RWPE2 (cell line): ENCODE measurements around the gene MAPK1.

ENCODE experiments used
- ATAC-seq: fragments of 200-7000 bp; cut with Tn5 transposase; 3 replicates; pipeline ENCODE4 v1.9.1; 2021; ENCODE audit warnings: low read depth
- DNase-seq: peaks from one replicate; pipeline ENCODE4 v3.0.0-alpha.2; 2020; ENCODE audit warnings: low spot score
- H3K27ac ChIP-seq: fragments of 450-650 bp; 2 replicates; pipeline ENCODE4 v1.5.1; 2017; ENCODE audit warnings: mild to moderate bottlenecking; ENCODE audit not compliant: poor library complexity, severe bottlenecking
- H3K27me3 ChIP-seq: fragments of 250-450 bp; sonication (Bioruptor Pico); 2 replicates; pipeline ENCODE4 v1.5.1; 2021; ENCODE audit warnings: mild to moderate bottlenecking, moderate library complexity; ENCODE audit not compliant: insufficient read depth, poor library complexity, severe bottlenecking
- H3K36me3 ChIP-seq: fragments of 250-450 bp; sonication (Bioruptor Pico); 2 replicates; pipeline ENCODE4 v1.5.1; 2020; ENCODE audit warnings: low read depth, mild to moderate bottlenecking, moderate library complexity
- H3K4me1 ChIP-seq: fragments of 250-450 bp; sonication (Bioruptor Pico); 2 replicates; pipeline ENCODE4 v1.5.1; 2021; ENCODE audit warnings: mild to moderate bottlenecking, moderate library complexity; ENCODE audit not compliant: insufficient read depth, poor library complexity, severe bottlenecking
- H3K4me3 ChIP-seq: fragments of 250-450 bp; sonication (Bioruptor Pico); 2 replicates; pipeline ENCODE4 v1.5.1; 2021; ENCODE audit warnings: mild to moderate bottlenecking, moderate library complexity; ENCODE audit not compliant: severe bottlenecking
- H3K9me3 ChIP-seq: fragments of 250-450 bp; sonication (Bioruptor Pico); 2 replicates; pipeline ENCODE4 v1.5.1; 2021; ENCODE audit warnings: mild to moderate bottlenecking, moderate library complexity; ENCODE audit not compliant: severe bottlenecking
- TF ChIP-seq, protein P1 (sequence below): fragments of 450-650 bp; IDR thresholded peaks from one replicate; pipeline ENCODE4 v1.5.1; 2017; ENCODE audit warnings: mild to moderate bottlenecking, moderate library complexity; ENCODE audit not compliant: poor library complexity, severe bottlenecking

MAPK1 gene

DNA sequence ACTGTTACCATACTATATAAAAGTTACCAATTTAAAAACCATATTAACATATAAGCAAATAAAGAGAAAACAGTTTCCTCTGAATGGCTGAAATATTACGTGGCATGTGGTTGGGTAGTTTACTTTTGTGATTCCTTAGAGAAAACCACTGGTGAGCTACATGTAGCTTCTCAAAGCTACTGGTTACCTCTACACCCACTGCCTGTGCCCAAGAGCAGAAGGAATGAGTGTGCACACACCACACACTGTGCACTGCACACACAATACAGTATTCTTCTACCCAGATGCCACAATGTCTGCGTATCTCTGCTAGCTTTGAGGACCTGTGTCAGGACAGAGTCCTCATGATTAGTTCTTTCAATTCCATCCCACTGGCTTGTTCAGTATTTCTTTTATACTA is 106.4 kb downstream of the MAPK1 start:
- peaks cover under 1% of the 10 kb centered on the region for H3K4me1 ChIP-seq
- H3K36me3 ChIP-seq, result peaks cover 42% of the 10 kb centered on the region
- DNase-seq (no peak), ATAC-seq (0 out of 3 replicates have a peak, but pooled peaks have one; percentile 21)
- TF ChIP-seq, protein P1, sequence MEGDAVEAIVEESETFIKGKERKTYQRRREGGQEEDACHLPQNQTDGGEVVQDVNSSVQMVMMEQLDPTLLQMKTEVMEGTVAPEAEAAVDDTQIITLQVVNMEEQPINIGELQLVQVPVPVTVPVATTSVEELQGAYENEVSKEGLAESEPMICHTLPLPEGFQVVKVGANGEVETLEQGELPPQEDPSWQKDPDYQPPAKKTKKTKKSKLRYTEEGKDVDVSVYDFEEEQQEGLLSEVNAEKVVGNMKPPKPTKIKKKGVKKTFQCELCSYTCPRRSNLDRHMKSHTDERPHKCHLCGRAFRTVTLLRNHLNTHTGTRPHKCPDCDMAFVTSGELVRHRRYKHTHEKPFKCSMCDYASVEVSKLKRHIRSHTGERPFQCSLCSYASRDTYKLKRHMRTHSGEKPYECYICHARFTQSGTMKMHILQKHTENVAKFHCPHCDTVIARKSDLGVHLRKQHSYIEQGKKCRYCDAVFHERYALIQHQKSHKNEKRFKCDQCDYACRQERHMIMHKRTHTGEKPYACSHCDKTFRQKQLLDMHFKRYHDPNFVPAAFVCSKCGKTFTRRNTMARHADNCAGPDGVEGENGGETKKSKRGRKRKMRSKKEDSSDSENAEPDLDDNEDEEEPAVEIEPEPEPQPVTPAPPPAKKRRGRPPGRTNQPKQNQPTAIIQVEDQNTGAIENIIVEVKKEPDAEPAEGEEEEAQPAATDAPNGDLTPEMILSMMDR, result no peak
- no peak overlapping the region for H3K27ac ChIP-seq
- no peak overlapping the region for H3K4me3 ChIP-seq
- H3K27me3 ChIP-seq, result no peaks in the 10 kb centered on the region
- peaks cover 3% of the 10 kb centered on the region for H3K9me3 ChIP-seq

DNA sequence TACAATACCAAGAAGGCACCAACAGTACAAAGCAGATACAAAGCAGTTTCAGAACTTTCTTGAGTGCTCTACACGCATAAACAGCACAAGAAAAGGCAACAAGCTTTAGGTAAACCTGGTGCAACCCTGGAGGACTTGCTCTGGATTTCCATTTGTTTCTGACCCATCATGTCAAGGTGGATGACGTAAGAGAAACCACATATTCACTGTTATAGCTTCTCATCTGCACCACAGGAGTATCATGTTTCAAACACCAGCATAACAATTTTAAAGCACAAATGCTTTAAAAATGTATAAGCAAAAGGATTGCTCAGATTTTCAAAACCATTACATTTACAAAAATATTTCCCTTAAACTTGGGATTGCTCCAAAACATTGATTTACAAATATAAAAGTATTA is 106.8 kb downstream of the MAPK1 start:
- peaks cover 38% of the 10 kb centered on the region for H3K36me3 ChIP-seq
- DNase-seq, result no peak

DNA sequence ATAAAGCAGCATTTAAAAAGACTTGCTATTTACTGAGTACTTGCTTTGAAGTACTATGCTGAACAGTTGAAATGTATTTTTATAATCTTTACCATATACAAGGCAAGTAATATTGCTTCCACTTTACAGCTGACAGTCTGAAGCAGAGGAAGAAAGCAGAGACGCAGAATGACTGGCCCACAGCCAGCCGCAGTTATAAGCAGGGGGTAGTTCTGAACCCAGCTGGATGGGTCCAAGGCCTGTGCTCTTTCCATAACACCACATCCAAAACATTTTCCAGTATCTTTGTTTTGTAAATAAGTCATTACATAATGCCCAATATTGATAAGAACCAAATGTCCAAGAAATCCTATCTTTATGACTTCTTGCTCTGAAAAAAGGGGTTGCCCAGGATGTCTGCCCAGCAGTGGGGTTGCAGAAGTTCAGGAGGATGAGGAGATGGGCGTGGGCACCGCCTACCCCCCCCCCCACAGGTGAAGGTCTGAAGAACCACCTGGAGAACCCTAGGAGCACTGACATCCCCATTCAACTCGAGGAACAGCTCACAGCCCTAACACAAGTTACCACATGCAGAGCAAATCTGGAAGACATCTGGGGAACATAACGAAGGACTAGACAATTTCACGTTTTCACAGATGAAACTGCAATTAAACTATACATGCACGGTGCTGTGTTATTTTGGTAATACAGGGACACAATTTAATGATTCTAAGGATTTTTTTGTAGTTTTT is 107.6 kb downstream of the MAPK1 start:
- H3K27ac ChIP-seq, result no peak overlapping the region
- H3K36me3 ChIP-seq, result peaks cover 30% of the 10 kb centered on the region
- H3K4me3 ChIP-seq, result no peak overlapping the region
- peaks cover 12% of the 10 kb centered on the region for H3K9me3 ChIP-seq
- H3K4me1 ChIP-seq, result peaks cover 3% of the 10 kb centered on the region
- ATAC-seq, result no peak
- H3K27me3 ChIP-seq, result no peaks in the 10 kb centered on the region
- no peak for DNase-seq
- TF ChIP-seq, protein P1, result no peak

More for the DNA sequence above, 106.8 kb downstream of the MAPK1 start:
- Histone ChIP-seq H3K4me1 (peaks cover 3% of the 10 kb centered on the region), H3K9me3 (peaks cover 8% of the 10 kb centered on the region), H3K4me3 (no peak overlapping the region), H3K27me3 (no peaks in the 10 kb centered on the region), H3K27ac (no peak overlapping the region)
- TF ChIP-seq, protein P1, result no peak
- peak; percentile 35; the same call in 1 of the 3 replicates for ATAC-seq

DNA sequence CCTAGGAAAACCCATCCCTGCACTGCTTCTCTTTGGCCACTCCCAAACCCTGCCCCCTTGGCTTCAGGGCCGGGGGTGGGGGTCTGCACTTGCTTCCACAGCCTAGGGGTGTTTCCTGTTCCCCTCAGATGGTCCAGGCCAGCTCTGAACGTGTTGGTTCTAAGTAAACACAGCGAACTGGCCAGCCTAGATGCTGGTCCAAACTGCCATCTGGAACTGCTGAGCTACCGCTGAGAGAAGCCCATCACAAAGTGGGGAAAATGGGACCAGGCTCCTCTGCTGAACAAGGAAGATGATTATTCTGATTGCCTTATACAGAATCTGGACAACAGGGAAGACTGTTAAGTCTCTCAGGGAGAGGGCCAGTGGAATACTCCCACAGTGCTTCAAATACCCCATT is 108.4 kb downstream of the MAPK1 start:
- no peak for ATAC-seq
- Histone ChIP-seq H3K27ac (no peak overlapping the region), H3K36me3 (peaks cover 25% of the 10 kb centered on the region), H3K4me1 (peaks cover 3% of the 10 kb centered on the region), H3K27me3 (no peaks in the 10 kb centered on the region), H3K9me3 (peaks cover 15% of the 10 kb centered on the region), H3K4me3 (no peak overlapping the region)
- TF ChIP-seq, protein P1, result no peak
- DNase-seq, result no peak

DNA sequence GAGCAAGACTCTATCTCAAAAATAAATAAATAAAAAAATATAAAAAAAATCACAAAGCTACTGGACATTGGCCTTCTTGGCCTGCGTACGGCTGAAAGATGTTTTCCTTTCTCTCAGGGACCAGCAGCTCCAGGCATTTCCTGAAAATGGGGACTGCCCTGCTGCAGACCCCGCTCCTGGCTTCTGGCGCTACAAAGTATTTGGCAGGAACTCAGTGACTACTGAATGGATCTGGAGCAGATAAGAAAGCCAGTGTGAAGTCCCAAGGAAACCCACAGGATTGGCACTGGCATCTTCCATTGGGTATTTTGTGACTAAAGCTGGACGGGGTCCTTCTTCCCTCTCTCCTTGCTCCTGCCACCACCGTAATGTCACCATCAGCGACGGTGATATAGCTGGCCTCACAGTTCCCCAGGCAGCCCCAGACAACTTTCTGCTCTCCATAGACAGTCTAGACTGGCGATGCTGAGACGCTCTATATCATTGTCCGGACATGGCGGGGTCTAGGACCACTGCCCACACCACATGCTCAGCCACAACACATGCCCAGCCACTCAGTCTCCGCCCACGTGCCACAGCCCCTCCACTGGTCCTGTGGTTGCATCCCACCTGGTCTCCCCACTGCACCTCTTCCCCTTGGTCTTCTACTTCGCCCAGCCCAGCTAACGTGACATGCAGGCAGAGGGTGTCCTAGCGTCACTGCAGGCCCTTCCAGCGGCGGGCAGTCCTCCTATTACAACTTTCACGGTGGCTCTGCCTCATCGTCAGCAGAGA is 109.2 kb downstream of the MAPK1 start:
- no peak overlapping the region for H3K4me3 ChIP-seq
- DNase-seq, result no peak
- TF ChIP-seq, protein P1, result no peak
- H3K4me1 ChIP-seq, result peaks cover 3% of the 10 kb centered on the region
- H3K9me3 ChIP-seq, result peaks cover 17% of the 10 kb centered on the region
- no peaks in the 10 kb centered on the region for H3K27me3 ChIP-seq
- H3K36me3 ChIP-seq, result peaks cover 17% of the 10 kb centered on the region
- no peak for ATAC-seq
- no peak overlapping the region for H3K27ac ChIP-seq
